ENCODE results near the gene ARFGEF3. TPM values are rescaled to one million over a fixed set of nuclear protein-coding genes. Genes with fewer than 3 reads are reported as not detected.

ARFGEF3 gene
- total RNA-seq, 2 donors from 2014 or later, result 1.7 to 3.7 TPM

DNA sequence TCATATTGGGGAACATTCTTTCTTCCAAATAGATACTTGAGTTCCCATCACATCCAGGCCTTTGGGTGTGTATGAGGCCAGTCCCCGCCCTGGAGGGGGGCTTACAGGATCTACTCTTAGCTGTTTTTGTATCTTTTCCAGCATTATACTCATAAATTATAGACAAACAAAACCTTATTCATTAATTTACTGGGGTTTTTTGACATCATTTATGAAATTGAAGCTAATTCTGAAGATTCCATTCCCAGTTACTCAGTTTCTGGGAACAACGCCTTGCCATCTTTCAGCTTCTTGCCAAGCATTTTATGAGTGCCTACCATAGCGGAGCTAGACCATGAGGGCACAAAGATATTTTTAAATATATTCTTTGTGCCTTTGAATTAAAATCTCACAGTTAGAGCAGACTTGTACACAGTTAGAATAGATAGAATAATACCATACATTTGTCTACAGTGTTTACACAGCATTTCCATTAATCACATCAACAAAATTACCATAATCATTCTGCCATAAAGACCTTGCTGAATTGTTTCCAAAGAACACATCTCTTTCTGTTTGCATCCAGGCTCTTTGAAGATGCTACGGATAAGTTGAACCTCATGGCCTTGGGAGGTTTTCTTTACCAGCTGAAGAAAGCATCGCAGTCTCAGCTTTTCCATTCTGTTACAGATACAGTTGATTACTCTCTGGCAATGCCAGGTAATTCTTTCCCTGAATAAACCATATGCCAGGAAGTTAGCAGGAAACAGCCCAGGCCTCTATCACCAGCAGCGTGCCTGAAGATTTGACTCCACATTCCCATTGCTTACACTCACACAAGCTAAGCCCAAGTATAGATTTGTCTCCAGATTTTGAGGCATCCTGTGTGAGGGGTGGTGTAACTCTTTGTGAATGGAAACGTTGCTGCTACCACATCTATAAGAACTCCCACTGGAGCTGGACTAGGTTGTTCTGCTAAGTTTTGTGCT, 132.0 kb downstream of the ARFGEF3 start:
- Histone ChIP-seq H3K4me1 (no peaks in the 10 kb centered on the region), H3K27me3 (no peaks in the 10 kb centered on the region), H3K27ac (no peak overlapping the region), H3K36me3 (no peaks in the 10 kb centered on the region), H3K9me3 (no peaks in the 10 kb centered on the region), H3K4me3 (no peak overlapping the region)
- DNase-seq (ENCODE audit: low spot score), result no peak
- TF ChIP-seq CTCF (IDR thresholded peaks at IDR 0.05), result no peak

- no peak for TF ChIP-seq CTCF (IDR thresholded peaks at IDR 0.05)
- Histone ChIP-seq H3K9me3 (no peaks in the 10 kb centered on the region), H3K4me3 (no peak overlapping the region), H3K36me3 (no peaks in the 10 kb centered on the region), H3K27ac (no peak overlapping the region), H3K27me3 (no peaks in the 10 kb centered on the region), H3K4me1 (no peaks in the 10 kb centered on the region)
- no peak for DNase-seq (ENCODE audit: low spot score)
Observed at GRCh38 chr6:138296381-138296780, 134.6 kb downstream of the ARFGEF3 start.

DNA sequence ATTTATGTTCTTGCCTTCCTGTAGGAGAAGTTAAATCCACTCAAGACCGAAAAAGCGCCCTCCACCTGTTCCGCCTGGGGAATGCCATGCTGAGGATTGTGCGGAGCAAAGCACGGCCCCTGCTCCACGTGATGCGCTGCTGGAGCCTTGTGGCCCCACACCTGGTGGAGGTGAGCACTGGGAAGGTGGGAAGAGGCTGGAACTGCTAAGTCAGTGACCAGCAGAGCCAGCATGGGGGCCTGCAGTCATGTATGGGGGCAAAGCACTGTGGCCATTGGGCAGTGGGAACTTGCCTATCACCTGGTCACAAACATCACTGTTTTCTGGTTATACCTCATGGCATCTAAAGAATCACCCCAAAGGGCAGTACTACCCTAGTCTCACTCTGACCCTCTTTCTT, 135.0 kb downstream of the ARFGEF3 start:
- Histone ChIP-seq H3K4me1 (no peaks in the 10 kb centered on the region), H3K9me3 (no peaks in the 10 kb centered on the region), H3K27ac (no peak overlapping the region), H3K4me3 (no peak overlapping the region), H3K36me3 (no peaks in the 10 kb centered on the region), H3K27me3 (no peaks in the 10 kb centered on the region)
- DNase-seq (ENCODE audit: low spot score), result no peak
- TF ChIP-seq CTCF (IDR thresholded peaks at IDR 0.05), result no peak

DNA sequence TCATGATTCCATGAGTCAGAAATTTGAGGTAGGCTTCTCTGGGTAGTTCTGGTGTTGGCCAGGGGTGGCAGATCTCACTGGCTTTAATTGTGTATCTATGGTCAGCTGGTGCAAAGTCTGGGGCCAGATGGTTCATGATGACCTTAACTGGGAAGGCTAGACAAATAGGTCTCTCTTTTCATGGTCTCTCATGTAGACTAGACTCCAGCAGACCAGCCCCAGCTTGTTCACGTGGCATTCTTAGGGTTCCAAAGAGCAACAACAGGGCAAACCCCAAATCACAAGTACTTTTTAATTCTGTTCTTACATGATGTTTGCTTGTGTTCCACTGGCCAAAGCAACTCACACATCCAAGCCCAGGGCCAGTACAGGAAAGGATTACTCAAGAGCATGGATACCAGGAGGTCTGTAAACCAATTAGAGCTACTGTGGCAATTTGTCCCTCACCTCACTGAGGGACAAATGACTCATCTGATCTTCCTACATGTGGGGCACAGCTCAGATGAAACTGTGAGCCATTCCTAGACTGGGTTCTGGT, 136.1 kb downstream of the ARFGEF3 start:
- no peak for TF ChIP-seq CTCF (IDR thresholded peaks at IDR 0.05)
- Histone ChIP-seq H3K4me1 (no peaks in the 10 kb centered on the region), H3K27me3 (no peaks in the 10 kb centered on the region), H3K36me3 (no peaks in the 10 kb centered on the region), H3K27ac (no peak overlapping the region), H3K4me3 (no peak overlapping the region), H3K9me3 (no peaks in the 10 kb centered on the region)
- no peak for DNase-seq (ENCODE audit: low spot score)

DNA sequence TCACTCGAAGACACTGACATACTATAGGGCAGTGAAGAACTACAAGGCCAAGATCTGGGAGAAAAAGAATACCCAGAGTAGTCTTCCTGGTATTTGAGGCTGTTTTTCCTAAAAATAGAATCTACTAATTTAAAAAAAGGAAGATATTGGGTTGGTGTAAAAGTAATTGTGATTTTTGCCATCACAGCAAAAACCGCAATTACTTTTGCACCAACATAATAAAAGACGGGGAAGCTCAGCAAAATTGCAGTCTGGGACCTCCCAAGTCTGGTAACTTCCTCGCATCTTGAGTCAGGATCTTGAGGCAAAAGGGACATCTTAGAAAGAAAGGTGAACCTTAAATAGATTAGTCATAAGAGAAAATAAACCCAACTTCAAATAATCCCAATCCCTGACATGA, 138.7 kb downstream of the ARFGEF3 start:
- Histone ChIP-seq H3K27me3 (no peaks in the 10 kb centered on the region), H3K4me3 (no peak overlapping the region), H3K36me3 (no peaks in the 10 kb centered on the region), H3K4me1 (no peaks in the 10 kb centered on the region), H3K27ac (no peak overlapping the region), H3K9me3 (no peaks in the 10 kb centered on the region)
- no peak for DNase-seq (ENCODE audit: low spot score)
- TF ChIP-seq CTCF (IDR thresholded peaks at IDR 0.05), result no peak

Measured in right atrium auricular region (tissue), 2 donors.